Suprapubic skin (tissue), 4 donors: Measurements from ENCODE around the gene ADM. TPM values are rescaled to one million over a fixed set of nuclear protein-coding genes. Genes with fewer than 3 reads are reported as not detected.

Experiments
- DNase-seq, 2 donors: peaks; one replicate each; pipeline ENCODE4 v3.0.0-alpha.2; 2019; ENCODE audit warnings: low spot score in 2 of 2
- H3K27ac ChIP-seq: fragments of 200-600 bp; sonication (generic); one replicate; pipeline ENCODE4 v1.5.1; 2019
- H3K27me3 ChIP-seq: fragments of 200-600 bp; sonication (generic); one replicate; pipeline ENCODE4 v1.5.1; 2019
- H3K36me3 ChIP-seq: fragments of 200-600 bp; sonication (generic); one replicate; pipeline ENCODE4 v1.5.1; 2019
- H3K4me1 ChIP-seq: fragments of 200-600 bp; sonication (generic); one replicate; pipeline ENCODE4 v1.5.1; 2019
- H3K4me3 ChIP-seq: fragments of 200-600 bp; sonication (generic); one replicate; pipeline ENCODE4 v1.5.1; 2019; ENCODE audit warnings: mild to moderate bottlenecking
- H3K9me3 ChIP-seq: fragments of 200-600 bp; sonication (generic); one replicate; pipeline ENCODE4 v1.5.1; 2019
- CTCF ChIP-seq, 2 donors: fragments of 200-600 bp in 1 of 2; fragments of 450-650 bp in 1 of 2; sonication (generic) in 1 of 2; IDR thresholded peaks; one replicate each; pipeline ENCODE4 v1.5.1; 2016 to 2019; ENCODE audit warnings: antibody characterized with exemption in 2 of 2, mild to moderate bottlenecking in 1 of 2, moderate library complexity in 1 of 2
- EP300 ChIP-seq: sonication (generic); formaldehyde crosslinking; IDR thresholded peaks from one replicate; pipeline ENCODE4 v1.6.1; 2017; ENCODE audit warnings: antibody characterized with exemption
- POLR2A ChIP-seq, 2 donors: fragments of 450-650 bp; IDR thresholded peaks; one replicate each; pipeline ENCODE4 v1.6.1; 2017; ENCODE audit warnings: antibody characterized with exemption in 2 of 2, mild to moderate bottlenecking in 2 of 2, moderate library complexity in 2 of 2
- POLR2AphosphoS5 ChIP-seq, 3 donors: sonication (generic); formaldehyde crosslinking; IDR thresholded peaks; one replicate each; pipeline ENCODE4 v1.6.1; 2017; ENCODE audit warnings: antibody characterized with exemption in 3 of 3
- WGBS: methylation state at CpG from one replicate; pipeline ENCODE4 v1.1.5; 2018; 5-methylcytosine and 5-hydroxymethylcytosine counted together
- total RNA-seq, 4 donors: library from RNA; depleted of rRNA; stranded (reverse); fragments of >200 nt; gene quantifications; one replicate each; pipeline ENCODE4 v1.1.0, GENCODE V29; 2016

ADM gene
- total RNA-seq, 4 donors from 2014 or later: 48.7 to 140 (median 69.0) TPM

DNA sequence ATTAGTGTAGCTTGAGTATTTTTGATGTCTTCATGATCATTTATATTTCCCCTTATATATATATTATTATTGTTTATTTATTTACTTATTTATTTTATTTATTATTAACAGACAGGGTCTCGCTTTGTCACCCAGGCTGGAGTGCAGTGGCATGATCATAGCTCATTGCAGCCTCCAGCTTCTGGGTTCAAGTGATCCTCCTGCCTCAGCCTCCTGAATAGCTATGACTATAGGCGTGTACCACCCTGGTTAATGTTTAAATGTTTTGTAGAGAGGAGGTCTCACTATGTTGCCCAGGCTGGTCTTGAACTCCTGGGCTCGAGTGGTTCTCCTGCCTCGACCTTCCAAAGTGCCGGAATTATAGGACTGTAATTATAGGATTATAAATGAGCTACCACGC lies 10.2 kb downstream of the ADM start:
- Histone ChIP-seq H3K9me3 (no peaks in the 10 kb centered on the region), H3K27ac (no peak overlapping the region), H3K36me3 (no peaks in the 10 kb centered on the region), H3K4me3 (no peak overlapping the region), H3K4me1 (peaks cover 19% of the 10 kb centered on the region), H3K27me3 (no peaks in the 10 kb centered on the region)
- 85% methylated on average over 6 of the region's 6 CpGs for WGBS
- DNase-seq: no peak
- TF ChIP-seq CTCF (IDR thresholded peaks at IDR 0.05) (no peak), POLR2AphosphoS5 (IDR thresholded peaks at IDR 0.05) (no peak), EP300 (no peak), POLR2A (IDR thresholded peaks at IDR 0.05) (no peak)

DNA sequence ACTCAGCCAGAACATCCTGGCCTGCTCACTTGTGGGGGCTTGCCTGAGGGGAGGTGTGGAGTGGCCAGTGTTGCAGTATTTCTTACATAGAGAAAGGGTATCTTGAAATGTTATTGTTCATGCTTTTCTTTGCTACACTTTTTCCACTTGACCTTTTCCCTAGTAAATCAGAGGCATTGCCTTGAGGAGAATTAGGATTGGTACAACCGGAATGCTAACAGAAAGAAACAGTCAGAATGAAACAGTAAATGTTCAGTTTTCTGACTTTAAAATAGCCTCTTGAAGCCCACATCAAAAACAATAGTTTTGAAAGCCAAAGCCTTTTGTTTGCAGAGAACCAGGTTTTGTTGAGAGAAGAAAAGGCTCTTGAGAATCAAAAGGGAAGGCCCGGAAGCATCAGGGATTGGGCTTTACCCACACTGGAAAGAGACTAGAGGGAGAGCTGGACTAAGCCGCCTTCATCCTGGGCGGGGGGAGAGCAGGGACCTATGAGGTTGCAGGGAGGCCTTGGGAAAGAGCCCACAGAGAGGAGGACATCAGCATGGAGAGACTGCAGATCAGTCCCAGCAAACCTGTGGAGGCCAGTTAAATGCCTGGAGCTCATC lies 12.4 kb downstream of the ADM start:
- no peak for DNase-seq
- 77% methylated on average over 4 of the region's 4 CpGs for WGBS
- TF ChIP-seq CTCF (IDR thresholded peaks at IDR 0.05) (no peak), EP300 (no peak), POLR2A (IDR thresholded peaks at IDR 0.05) (no peak), POLR2AphosphoS5 (IDR thresholded peaks at IDR 0.05) (no peak)

DNA sequence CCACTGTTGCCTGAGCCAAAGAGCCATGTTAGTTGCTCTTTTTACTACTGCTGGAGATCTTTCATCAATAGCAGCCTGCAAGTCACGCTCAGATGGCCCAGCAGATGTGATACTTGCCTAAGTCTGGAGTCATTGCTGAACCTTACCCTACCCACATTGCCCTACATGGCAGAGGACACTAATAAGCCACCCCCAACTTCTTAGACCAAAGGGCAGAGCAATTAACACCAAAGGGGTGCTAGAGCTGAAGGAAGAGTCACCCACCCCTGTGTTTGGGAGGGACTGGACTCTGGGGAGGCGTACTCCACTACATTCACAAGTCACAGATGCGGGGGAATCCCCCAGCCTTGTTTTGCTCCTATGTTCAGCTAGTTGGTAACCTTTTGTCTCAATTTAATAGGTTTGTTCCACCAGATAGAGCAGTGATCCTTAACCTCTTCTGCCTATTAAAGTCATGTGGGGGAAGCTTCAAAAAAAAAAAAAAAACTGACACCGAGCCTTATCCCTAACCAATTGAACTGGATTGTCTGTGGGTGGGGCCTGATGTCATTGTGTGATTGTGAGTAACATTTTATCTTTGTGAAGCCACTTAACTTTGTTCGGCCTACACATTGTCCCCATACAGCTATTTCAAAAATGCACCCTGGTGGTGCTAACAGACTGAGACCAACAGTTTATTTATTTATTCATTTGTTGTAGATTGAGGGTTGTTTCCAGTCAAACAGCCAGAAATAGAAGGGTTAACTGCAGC lies 13.1 kb downstream of the ADM start:
- H3K9me3 ChIP-seq: no peaks in the 10 kb centered on the region
- 83% methylated on average over 5 of the region's 5 CpGs for whole genome bisulfite sequencing
- H3K4me1 ChIP-seq: peaks cover 19% of the 10 kb centered on the region
- TF ChIP-seq POLR2A (IDR thresholded peaks at IDR 0.05) (no peak), POLR2AphosphoS5 (IDR thresholded peaks at IDR 0.05) (no peak), EP300 (no peak), CTCF (IDR thresholded peaks at IDR 0.05) (no peak)
- no peak overlapping the region for H3K27ac ChIP-seq
- no peak overlapping the region for H3K4me3 ChIP-seq
- no peaks in the 10 kb centered on the region for H3K27me3 ChIP-seq
- H3K36me3 ChIP-seq: no peaks in the 10 kb centered on the region
- DNase-seq: no peak

More for the DNA sequence above, 12.4 kb downstream of the ADM start:
- no peaks in the 10 kb centered on the region for H3K27me3 ChIP-seq
- no peak overlapping the region for H3K27ac ChIP-seq
- H3K4me3 ChIP-seq: no peak overlapping the region
- H3K36me3 ChIP-seq: no peaks in the 10 kb centered on the region
- H3K9me3 ChIP-seq: no peaks in the 10 kb centered on the region
- H3K4me1 ChIP-seq: peaks cover 13% of the 10 kb centered on the region

GRCh38 chr11:10318527-10318802 lies 13.6 kb downstream of the ADM start:
- H3K27me3 ChIP-seq: no peaks in the 10 kb centered on the region
- 43% methylated on average over 3 of the region's 3 CpGs for WGBS
- no peak for DNase-seq
- TF ChIP-seq POLR2AphosphoS5 (IDR thresholded peaks at IDR 0.05) (no peak), CTCF (IDR thresholded peaks at IDR 0.05) (no peak), POLR2A (IDR thresholded peaks at IDR 0.05) (no peak)
- H3K4me1 ChIP-seq: peaks cover 24% of the 10 kb centered on the region
- H3K9me3 ChIP-seq: no peaks in the 10 kb centered on the region
- H3K4me3 ChIP-seq: no peak overlapping the region
- H3K36me3 ChIP-seq: no peaks in the 10 kb centered on the region
- no peak overlapping the region for H3K27ac ChIP-seq

GRCh38 chr11:10319702-10320558 lies 15.1 kb downstream of the ADM start:
- Histone ChIP-seq H3K4me3 (no peak overlapping the region), H3K4me1 (peaks cover 32% of the 10 kb centered on the region), H3K36me3 (no peaks in the 10 kb centered on the region), H3K27me3 (no peaks in the 10 kb centered on the region), H3K9me3 (no peaks in the 10 kb centered on the region), H3K27ac (no peak overlapping the region)
- TF ChIP-seq POLR2A (IDR thresholded peaks at IDR 0.05): no peak
- TF ChIP-seq CTCF (IDR thresholded peaks at IDR 0.05): no peak
- TF ChIP-seq POLR2AphosphoS5 (IDR thresholded peaks at IDR 0.05): no peak
- no peak for TF ChIP-seq EP300
- 42% methylated on average over 6 of the region's 6 CpGs for WGBS
- no peak for DNase-seq
